Hematopoietic multipotent progenitor cell treated with erythropoietin and hydrocortisone succinate and interleukin-3 and kit ligand, for 4 days (in vitro differentiated cells): ENCODE data around the gene COQ8A.
"Not testable (repeated sequence)": the region's sequence is repeated elsewhere in the genome, so short reads cannot be mapped to it uniquely, and the experiment has no call there.

Experiments used
- DNase-seq: peaks from one replicate; pipeline ENCODE4 v3.0.0-alpha.2; 2015

The COQ8A gene

DNA sequence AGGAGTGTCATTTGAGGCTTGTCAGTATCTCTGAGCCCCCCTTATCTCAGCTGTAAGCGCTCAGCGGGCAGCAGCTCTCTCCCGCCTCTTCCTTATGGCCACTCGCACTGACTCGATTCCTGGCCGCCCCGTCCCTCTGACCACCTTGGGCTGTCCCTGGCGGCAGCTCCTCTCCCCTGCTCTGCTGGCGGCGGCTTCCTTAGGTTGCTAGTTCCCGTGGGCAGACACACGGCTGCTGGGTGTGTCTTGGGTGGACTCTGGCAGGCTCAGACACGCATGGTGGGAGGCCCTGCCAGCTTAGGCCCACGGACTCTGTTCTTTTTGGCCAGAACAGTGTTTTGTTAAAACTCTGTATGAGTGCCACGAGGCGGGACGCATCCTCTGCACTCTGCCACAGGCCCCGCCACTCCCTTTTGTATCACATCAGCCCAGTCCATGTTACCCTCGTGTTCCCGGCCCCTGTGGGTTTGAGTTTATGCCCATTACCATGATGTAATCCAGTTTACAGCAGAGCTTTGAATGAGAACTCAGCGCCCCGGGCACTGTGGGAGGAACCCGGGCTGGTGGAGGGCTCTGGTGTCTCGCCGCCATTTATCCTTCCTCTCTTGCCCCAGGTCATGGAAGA, 45.9 kb downstream of the COQ8A start:
- peak; percentile 33 for DNase-seq

DNA sequence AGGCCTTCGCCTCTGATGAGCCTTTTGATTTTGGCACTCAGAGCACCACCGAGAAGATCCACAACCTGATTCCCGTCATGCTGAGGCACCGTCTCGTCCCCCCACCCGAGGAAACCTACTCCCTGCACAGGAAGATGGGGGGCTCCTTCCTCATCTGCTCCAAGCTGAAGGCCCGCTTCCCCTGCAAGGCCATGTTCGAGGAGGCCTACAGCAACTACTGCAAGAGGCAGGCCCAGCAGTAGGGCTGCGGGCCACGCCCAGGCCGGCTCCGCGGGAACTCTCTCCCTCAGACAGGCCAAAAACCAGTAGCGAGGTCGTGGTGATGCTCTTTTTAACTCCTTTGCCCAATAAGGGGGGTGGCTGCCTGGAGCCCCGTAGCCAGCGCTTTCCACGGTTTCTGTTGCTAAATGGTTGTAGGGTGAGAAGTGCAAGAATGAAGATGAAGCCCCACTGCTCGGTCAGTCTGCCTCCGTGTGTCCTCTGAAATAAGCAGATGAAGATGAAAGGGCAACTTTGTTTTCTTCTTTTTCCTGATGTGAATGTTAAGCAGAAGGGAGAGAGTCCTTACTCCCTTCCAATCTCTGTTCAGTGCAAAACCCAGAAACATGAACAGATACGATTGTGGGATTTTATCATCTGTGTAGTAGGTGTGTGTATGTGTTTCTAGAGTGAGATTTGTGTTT, 46.5 kb downstream of the COQ8A start:
- DNase-seq = no peak

DNA sequence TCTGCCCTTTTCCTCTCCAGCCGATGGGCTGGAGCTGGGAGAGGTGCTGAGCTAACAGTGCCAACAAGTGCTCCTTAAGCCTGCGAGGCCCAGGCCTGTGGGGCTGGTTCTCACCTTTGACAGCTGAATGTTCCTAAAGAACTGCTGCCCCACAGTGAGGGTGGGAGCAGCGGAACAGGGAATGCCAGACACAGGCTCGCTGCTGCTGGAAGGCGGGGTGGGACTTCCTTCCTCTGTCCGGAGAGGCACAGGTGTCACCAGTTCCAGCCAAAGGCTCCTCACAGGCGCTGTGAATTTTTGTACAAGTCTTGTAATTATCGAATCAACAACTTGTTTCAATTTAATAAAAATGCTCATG, 47.1 kb downstream of the COQ8A start:
- no peak for DNase-seq

DNA sequence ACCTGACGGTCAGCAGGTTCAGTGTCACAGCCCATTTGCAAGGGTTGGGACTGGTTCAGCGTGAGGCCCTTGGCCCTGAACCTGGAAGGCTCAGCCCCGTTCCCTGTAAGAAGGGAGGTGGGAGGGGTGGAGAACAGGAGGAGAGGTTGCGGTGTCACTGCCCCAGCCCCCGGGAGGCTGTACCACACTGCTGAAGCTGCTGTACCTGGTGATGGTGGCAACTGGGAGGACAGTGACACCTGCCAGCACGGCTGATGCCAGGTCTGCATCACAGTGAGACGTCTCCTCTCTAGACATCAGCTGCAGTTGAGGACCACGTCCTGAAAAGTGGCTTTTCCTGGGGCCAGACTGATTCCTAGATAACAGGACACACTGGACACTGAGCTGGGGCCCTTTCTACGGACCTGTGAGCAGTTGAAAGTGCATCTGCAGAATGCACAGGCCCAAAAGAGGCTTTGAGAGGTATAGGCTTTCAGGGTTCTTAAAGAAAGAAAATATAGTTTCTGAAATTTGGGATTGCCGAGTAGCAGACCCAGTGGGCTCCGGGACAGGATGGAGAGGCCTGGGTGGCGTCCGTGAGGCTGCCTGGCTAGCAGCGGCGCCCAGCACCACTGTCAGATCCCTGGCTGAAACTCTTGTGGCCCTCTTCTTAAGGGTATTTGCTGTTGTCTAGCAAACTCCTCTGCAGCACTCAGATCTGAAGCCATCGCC, 47.7 kb downstream of the COQ8A start:
- DNase-seq = no peak

DNA sequence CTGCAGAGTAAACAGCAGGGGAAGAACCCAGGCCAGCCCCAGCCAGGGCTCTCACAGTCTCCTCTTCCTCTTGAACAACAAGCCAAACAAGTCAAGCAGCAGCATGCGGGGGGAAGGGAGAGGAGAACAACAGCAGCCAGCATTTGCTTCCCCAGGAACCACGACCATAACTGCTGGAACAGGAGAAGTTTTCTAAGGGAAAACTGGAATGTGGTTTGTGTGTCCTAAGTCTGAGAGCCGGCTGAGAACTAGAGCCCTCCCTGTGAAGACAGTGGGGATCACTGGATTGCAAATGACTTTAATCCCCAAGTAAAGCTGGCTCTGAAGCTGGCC, 48.2 kb downstream of the COQ8A start:
- DNase-seq = no peak

DNA sequence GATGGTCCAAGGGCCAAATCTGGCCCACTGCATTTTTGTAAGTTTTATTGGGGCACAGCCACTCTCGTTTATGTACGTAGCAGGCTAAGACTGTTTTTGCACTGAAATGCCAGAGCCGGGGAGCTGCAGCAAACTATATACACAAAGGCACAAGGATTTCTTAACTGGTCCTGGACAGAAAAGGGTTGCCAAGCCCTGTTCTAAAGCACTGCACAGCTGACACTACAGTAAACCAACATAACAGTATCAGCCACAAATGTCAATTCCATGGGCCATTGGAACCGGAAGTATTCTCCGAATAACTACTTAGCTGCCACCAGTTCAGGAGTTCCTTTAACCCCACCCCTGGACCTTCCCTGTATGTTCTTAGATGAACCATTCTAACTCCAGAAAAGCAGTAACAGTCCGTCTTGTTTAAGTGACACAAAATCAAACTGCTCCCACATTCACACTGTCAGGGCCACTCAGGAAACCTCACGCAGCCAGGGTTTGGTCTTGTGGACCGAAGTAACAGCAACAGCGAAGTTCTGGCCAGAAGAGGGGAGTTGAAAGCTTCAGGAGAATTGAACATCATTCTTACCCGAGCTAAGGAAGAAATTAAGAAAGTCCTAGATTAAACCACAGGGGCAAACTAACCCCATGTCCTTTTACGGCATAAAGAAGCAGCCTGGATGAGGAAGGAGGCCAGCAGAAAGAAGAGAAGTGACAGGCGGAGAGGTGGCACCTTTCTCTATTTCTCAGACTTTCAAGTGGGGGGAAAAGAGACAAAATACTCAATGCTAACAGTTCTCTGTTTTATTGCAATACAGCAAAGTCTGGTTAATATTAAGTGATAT, 49.2 kb downstream of the COQ8A start:
- peak; percentile 62 for DNase-seq

DNA sequence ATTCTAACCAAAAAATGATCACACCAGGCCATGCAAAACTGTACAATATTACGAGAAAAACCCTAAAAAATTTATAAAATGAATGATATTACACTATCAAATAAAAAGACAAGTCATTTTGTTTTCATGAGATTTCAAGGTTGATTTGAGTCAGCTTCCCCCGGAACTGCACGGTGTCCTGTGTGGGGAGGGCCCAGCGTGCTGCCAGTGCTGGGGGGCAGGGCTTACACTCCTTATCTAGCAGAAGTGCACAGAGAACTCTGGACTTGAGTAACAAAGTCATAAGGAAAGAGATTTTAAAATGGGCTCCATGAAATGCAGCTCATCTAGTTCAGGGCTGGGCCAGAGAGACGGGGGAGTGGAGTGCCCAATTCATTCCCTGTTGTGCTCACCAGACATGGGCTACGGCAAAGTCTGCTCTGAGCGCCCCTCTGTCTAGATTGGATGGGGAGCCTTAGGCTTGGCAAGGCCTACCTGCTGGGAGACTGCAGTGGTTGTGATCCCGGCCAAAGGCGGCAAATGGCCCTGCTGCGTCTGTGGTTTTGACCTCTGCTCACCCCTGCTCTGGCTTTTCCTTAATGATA, 50.1 kb downstream of the COQ8A start:
- DNase-seq = peak; percentile 94

DNA sequence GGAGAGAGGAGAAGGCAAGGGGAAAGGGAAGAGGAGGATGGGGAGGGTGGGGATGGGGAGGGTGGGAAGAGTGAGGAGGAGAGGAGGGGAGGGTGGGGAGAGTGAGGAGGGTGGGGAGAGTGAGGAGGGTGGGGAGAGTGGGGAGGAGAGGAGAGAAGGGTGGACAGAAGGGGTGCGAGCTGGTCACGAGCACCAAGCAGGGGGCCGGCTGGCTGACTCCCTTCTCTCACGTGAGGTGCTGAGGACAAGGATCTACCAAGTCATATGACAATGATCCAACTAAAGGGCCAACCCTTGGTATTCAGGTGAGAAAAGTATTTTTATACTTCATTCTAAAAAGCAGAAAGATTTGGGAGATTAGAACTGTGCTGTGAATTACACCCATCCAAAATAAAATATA, 51.8 kb downstream of the COQ8A start:
- DNase-seq = no peak

DNA sequence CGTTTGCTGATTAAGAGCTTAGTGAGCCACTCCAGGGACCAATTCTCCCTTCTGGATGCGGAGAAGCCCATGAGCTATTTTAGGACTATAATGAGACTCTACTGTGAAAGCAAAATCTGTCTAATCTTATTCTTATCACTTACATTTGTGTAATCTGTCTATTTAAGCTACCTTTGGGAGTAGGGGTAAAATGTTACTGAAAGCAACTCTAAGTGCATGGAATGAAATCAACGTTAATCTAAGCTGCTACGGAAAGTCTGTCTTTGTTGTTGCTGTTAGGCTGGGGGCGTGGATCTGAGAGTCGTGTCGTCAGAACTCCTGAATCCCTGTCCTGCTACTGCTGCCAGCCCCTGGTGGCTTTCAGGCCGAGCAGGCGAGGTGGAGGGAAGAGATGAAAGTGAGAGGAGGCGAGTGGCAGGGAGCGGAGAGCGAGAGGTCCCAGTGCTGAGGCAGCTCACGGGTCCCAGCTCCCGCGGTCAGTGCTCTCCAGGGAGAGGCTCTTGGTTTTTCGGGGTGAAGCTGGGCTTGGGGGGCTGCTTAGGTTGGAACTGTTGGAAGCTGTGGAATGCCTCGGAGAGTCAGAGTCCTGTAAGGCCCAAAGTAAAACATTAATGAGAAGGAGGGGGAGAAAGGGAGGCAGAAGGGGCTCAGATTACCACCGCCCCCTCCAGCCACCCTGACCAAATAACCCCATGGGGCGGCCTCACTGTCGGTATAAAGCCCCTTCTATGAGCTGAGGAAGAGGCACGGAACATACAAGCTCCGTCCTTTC, 53.9 kb downstream of the COQ8A start:
- no peak for DNase-seq

DNA sequence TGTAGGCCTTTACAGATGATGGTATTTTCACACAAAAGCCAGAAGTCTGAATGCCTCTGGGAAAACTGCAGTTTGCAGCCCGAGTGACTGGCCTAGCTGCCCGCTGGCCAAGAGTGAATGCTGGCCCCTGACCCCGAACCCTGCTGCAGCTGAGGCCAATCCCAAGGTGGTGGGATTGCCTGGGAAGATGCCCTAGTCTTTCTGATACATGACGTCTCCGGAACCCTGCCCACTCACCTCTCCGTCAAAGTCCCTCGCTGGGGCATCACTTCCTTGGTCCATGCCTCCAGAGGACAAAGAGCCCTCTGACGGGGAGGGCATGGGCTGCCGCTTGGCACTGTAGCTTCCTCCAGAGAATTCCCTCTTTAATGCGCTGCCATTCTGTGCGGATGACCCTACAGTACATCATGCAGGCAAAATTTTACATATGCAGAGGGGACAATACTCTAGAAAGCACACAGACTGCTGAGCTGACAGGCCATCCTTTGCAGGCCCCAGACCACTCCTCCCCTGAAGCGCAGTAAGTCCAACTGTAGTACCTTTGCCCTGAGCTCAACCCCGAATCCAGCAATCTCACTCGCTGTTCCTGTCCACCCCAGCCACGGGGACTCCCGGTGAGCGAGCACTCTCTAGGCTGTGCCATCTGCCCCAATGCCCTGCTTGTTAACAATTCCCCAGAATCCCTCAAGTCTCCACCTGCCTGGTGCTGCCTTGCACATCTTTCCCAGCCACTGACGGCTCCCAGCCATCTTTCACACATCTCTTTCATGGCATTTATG, 54.7 kb downstream of the COQ8A start:
- no peak for DNase-seq

DNA sequence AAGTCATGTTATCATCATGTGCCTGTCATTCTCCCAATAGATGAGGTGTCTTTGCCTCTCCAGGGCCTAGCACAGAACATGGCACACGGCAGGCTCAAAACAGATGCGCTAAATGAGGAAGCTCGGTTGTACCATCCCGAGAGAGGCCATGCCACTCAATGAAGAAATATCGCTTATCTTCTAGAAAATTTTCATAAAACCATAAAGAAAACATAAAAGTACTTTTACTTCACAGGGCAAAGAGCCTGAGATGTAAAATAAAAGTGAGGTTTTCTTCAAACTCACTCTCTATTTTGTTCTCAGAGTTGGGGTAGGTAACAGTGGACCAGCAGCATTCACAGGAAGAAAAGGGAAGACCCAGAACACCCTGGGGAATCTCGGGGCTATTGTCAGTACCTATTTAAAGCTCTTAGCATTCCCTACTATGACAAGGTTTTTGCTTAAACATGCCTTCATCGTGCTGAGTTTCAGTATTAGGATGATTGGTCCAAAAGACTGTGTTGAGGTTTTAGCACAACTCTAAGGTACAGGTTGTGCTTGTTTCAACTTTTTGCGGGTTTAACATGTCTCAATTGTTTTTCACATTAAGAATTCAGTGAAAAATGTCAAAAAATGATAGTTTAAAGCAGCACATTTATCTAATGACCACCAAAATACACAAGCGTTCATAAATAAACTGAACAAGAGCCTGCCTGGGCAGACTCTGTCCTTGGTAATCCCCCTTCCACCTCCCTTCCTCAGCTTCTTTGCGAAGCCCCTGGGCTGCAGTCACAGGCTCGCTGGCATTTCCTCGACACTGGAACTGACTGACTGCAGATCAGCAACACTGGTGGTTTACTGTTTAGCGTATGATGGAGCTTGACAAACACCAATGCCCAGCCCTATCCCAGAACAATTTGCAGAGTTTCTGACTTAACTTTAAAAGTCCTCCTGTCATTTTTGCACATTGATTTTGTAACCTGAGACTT, 55.6 kb downstream of the COQ8A start:
- no peak for DNase-seq

DNA sequence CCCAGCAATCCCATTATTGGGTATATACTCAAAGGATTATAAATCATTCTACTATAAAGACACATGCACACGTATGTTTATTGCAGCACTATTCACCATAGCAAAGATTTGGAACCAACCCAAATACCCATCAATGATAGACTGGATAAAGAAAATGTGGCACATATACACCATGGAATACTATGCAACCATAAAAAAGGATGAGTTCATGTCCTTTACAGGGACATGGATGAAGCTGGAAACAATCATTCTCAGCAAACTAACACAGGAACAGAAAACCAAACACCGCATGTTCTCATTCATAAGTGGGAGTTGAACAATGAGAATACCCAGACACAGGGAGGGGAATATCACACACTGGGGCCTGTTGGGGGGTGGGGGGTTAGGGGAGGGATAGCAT, 59.5 kb downstream of the COQ8A start:
- DNase-seq = not testable (repeated sequence)

DNA sequence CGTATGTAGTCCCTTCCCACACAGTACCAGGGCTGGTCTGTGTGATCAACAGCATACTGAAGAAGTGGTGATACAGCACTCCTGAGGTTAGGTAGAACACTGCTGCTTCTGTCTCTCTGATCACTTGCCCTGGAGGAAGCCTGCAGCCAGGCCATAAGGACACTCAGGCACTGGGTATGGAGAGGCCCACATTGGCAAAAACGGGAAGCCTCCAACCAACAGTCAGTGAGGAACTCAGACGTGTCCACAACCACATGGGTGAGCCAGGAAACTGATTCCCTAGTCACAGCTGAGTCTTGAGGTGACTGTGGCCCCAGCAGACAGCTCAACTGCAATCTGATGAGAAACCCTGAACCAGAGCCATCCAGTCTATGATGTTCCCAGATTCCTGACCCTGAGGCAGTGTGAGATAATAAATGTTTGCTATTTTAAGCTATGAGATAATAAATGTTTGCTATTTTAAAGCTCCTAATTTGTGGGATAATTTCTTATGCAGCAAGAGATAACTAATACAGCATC, 62.5 kb downstream of the COQ8A start:
- DNase-seq = no peak

DNA sequence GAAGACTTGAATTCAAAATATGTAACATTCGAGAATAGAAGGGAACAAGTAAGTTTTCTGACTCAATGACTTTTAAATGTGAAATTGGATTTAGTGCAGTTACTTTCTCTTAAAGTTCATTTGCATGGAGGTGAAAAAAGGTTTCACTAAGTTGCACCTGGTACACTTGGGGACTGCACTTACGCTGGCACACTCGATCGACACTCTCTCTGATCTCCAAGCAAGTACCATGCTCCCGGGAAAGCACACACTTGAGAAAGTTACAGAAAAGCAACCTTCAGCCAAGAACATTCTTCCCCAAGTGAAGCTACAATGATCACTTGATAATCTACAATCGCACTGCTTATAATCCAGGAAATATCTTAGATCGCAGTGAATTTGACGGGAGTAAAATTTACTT, 63.1 kb downstream of the COQ8A start:
- no peak for DNase-seq

DNA sequence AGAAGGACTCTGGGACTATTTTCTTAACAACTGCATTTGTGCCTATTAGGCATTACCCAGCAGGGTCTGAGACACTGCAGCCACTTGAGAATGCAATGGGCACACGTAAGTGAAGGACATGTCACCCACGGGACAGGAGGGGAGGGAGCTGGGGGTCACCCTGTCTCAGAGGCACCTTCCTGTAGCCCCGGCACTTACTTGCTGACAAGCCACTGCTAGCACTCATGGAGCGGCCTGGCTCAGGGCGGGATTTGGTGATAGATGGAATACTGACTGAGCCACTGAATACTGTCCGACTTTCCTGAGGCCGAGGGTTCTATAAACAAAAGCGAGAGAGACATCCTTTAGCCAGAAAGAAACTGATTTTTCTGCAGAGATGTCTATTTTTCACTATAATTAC, 64.7 kb downstream of the COQ8A start:
- DNase-seq = no peak

DNA sequence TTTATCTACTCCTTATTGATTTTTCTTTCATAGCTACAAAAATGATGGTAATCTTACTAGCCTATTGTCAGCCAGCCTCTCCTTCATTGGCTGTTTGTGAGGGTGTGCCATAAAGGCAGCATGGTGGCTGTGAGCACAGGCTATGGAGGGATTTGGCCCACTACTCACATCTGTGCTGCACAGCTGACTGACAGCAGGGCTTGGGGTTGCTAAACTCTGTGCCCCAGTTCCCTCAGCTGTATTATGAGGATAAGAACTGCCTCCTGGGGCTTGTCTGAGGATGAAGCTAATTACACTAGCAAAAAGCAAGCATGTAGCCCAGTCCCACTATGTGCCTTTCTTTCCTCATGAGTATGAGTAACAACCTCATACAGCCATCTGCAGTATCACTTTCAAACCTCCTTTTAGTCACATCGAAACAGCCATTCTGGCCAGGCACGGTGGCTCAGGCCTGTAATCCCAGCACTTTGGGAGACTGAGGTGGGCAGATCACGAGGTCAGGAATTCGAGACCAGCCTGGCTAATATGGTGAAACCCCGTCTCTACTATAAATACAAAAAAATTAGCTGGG, 66.2 kb downstream of the COQ8A start:
- no peak for DNase-seq

DNA sequence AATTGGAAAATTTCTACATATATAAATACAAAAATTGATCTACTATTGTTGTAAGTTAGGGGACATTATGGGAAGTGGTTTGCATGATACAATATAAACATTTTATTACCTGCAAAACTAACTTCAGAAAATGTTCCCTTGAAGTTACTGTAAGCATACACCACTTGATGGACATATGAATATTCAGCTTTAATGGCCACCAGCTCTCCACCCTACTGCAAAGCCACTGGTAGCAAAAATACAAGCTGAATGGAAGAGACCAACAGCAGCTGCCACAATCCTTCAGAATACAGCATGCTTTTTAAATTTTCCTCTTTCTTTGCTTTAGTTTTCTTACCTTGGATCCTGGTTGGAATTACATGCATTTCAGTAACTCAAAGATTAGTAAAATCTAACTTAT, 69.8 kb downstream of the COQ8A start:
- no peak for DNase-seq

DNA sequence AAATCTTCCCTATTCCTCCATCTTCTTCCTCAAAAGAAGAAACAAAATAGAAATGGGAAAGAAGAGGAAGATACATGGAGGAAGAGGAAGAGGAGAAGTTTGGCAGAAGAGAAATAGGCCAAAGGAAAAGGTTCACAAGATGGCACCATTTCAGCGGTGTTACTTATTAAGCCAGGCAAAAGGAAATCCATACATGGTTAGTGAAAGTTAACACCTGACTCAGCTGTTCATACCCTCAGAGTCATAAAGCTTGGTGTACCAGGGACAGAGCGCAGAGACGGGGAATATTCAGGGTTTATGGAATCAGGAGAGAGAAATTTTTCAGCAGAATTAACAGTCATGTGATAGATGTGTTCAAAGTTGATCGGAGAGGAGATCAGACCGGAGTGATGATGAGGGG, 70.6 kb downstream of the COQ8A start:
- no peak for DNase-seq

DNA sequence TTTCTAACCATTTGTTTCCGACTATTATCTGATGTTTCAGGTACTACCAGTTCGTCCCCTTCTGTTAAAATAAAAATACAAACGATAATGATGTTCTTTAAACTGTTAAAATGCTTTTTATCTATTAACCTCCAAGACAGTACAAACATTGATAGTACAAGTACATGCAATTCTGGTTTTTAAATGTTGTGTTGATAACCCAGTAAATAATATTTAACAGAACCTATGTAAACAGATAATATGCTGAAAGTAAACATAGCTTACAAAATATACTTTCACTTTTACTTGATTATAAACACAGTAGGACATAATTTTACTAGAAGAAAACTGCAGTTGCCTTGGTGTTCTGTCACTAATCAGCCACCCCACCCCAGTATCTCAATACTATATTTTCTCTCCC, 76.9 kb downstream of the COQ8A start:
- DNase-seq = no peak

DNA sequence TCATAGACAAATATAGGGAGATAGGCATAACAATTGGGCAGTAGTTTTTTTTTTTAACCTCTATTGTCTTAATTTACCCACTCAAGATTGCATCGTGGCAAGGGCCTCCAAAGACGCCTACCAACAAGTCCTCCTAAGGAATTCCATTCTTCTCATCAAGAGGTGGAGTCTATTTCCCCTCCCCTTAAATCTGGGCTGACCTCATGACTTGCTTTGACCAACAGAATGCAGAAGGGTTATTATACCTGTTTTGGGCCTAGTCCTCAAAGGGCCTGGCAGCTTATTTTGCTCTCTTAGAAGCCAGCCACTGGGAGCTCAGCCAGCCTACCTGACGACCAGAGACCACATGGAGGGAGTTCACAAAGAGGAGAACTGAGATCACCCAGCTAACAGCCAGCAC, 92.3 kb downstream of the COQ8A start:
- no peak for DNase-seq
